GM23338 (cell line): ENCODE results near the gene MAGEA3. TPM values are rescaled to one million over a fixed set of nuclear protein-coding genes. Genes with fewer than 3 reads are reported as not detected.

Experiments used
- ATAC-seq: fragments of 200-7000 bp; cut with Tn5 transposase; 3 replicates; pipeline ENCODE4 v1.9.1; 2020
- DNase-seq: peaks from one replicate; pipeline ENCODE4 v3.0.0-alpha.2; 2015; ENCODE audit warnings: low spot score
- H2AFZ ChIP-seq: fragments of 200-600 bp; sonication (generic); 2 replicates; pipeline ENCODE4 v1.8.0; 2016; ENCODE audit warnings: antibody characterized with exemption, mild to moderate bottlenecking, moderate library complexity
- H3F3A ChIP-seq: fragments of 200-600 bp; sonication (generic); replicated peaks from 2 replicates; pipeline ENCODE4 v1.8.0; 2017; ENCODE audit warnings: antibody characterized with exemption, mixed run types, low read depth
- H3K27ac ChIP-seq: fragments of 200-600 bp; sonication (generic); 2 replicates; pipeline ENCODE4 v1.6.1; 2016; ENCODE audit warnings: low read depth
- H3K27me3 ChIP-seq: fragments of 200-600 bp; sonication (generic); 2 replicates; pipeline ENCODE4 v1.8.0; 2016; ENCODE audit warnings: mild to moderate bottlenecking, mixed run types, moderate library complexity; ENCODE audit not compliant: insufficient read depth
- H3K36me3 ChIP-seq: fragments of 200-600 bp; sonication (generic); 2 replicates; pipeline ENCODE4 v1.8.0; 2016; ENCODE audit warnings: mild to moderate bottlenecking; ENCODE audit not compliant: insufficient read depth
- H3K4me1 ChIP-seq: fragments of 200-600 bp; sonication (generic); 2 replicates; pipeline ENCODE4 v1.8.0; 2016; ENCODE audit warnings: mild to moderate bottlenecking, moderate library complexity; ENCODE audit not compliant: insufficient read depth
- H3K4me2 ChIP-seq: fragments of 200-600 bp; sonication (generic); 2 replicates; pipeline ENCODE4 v1.7.1; 2017; ENCODE audit warnings: mixed run types
- H3K4me3 ChIP-seq: fragments of 200-600 bp; sonication (generic); 2 replicates; pipeline ENCODE4 v1.6.1; 2016; ENCODE audit warnings: mixed run types
- H3K79me2 ChIP-seq: fragments of 200-600 bp; sonication (generic); replicated peaks from 2 replicates; pipeline ENCODE4 v1.8.0; 2017; ENCODE audit warnings: mild to moderate bottlenecking; ENCODE audit not compliant: insufficient read depth
- H3K9me2 ChIP-seq: fragments of 200-600 bp; sonication (generic); 2 replicates; pipeline ENCODE4 v1.8.0; 2017; ENCODE audit not compliant: insufficient read depth
- H4K20me1 ChIP-seq: fragments of 200-600 bp; sonication (generic); replicated peaks from 2 replicates; pipeline ENCODE4 v1.8.0; 2017; ENCODE audit warnings: mild to moderate bottlenecking; ENCODE audit not compliant: insufficient read depth
- H3K27ac Mint-ChIP-seq: 2 replicates; pipeline ENCODE4 v1.8.0; 2020; ENCODE audit warnings: inconsistent platforms, mild to moderate bottlenecking, moderate library complexity, mixed read lengths
- H3K27me3 Mint-ChIP-seq: 3 replicates; pipeline ENCODE4 v1.8.0; 2022; ENCODE audit warnings: low read depth, mild to moderate bottlenecking, moderate library complexity, mixed read lengths, inconsistent platforms; ENCODE audit not compliant: insufficient read depth, poor library complexity
- H3K36me3 Mint-ChIP-seq: 3 replicates; pipeline ENCODE4 v1.8.0; 2021; ENCODE audit warnings: low read depth, mild to moderate bottlenecking, inconsistent platforms, moderate library complexity, mixed read lengths
- H3K4me1 Mint-ChIP-seq: 3 replicates; pipeline ENCODE4 v1.8.0; 2020; ENCODE audit warnings: mild to moderate bottlenecking, inconsistent platforms, mixed read lengths
- H3K4me3 Mint-ChIP-seq: 3 replicates; pipeline ENCODE4 v1.8.0; 2021; ENCODE audit warnings: moderate library complexity, mild to moderate bottlenecking, inconsistent platforms, mixed read lengths
- H3K9me3 Mint-ChIP-seq: 3 replicates; pipeline ENCODE4 v1.8.0; 2020; ENCODE audit warnings: moderate library complexity, mild to moderate bottlenecking, inconsistent platforms, mixed read lengths
- CREB1 ChIP-seq: fragments of 250-450 bp; sonication (Bioruptor Pico); IDR thresholded peaks from 2 replicates; pipeline ENCODE4 v1.5.0; 2020; ENCODE audit warnings: low read depth, mild to moderate bottlenecking, moderate library complexity
- ETS1 ChIP-seq: IDR thresholded peaks from 2 replicates; pipeline ENCODE4 v1.6.1; 2016; ENCODE audit warnings: antibody characterized with exemption
- EZH2 ChIP-seq: fragments of 200-600 bp; sonication (generic); IDR thresholded peaks from one replicate; pipeline ENCODE4 v1.8.0; 2017; ENCODE audit warnings: antibody characterized with exemption, mild to moderate bottlenecking, low read depth; ENCODE audit not compliant: unreplicated experiment
- NANOG ChIP-seq: IDR thresholded peaks from 2 replicates; pipeline ENCODE4 v1.6.1; 2016; ENCODE audit warnings: antibody characterized with exemption, borderline replicate concordance
- REST ChIP-seq: IDR thresholded peaks from one replicate; pipeline ENCODE4 v1.6.1; 2018; ENCODE audit warnings: antibody characterized with exemption; ENCODE audit not compliant: unreplicated experiment
- STAT1 ChIP-seq: IDR thresholded peaks from one replicate; pipeline ENCODE4 v1.6.1; 2016; ENCODE audit warnings: antibody characterized with exemption; ENCODE audit not compliant: unreplicated experiment
- ZNF114 ChIP-seq: fragments of 250-450 bp; sonication (Bioruptor Pico); IDR thresholded peaks from 2 replicates; pipeline ENCODE4 v1.5.0; 2020; ENCODE audit warnings: mild to moderate bottlenecking, moderate library complexity
- ZNF462 ChIP-seq: fragments of 250-450 bp; sonication (Bioruptor Pico); IDR thresholded peaks from 2 replicates; pipeline ENCODE4 v1.5.0; 2020; ENCODE audit warnings: mild to moderate bottlenecking, moderate library complexity
- polyA plus RNA-seq: library from polyadenylated mRNA; unstranded; fragments of >200 nt; fragmentation: Nextera tagmentation; extraction: Ambion mirVana; gene quantifications from 2 replicates; pipeline ENCODE4 v1.2.1, GENCODE V29; 2016
- total RNA-seq: library from RNA; depleted of rRNA; stranded (reverse); fragments of >200 nt; shearing (Covaris generic); gene quantifications from 2 replicates; pipeline ENCODE4 v1.2.3, GENCODE V29; 2014; rRNA removed

The MAGEA3 gene
- total and polyA plus RNA-seq, 2 experiments from 2014 or later: 0.39 TPM; not detected in 1

- H3K4me1 Mint-ChIP-seq: no peaks in the 10 kb centered on the region
- no peaks in the 10 kb centered on the region for H3K9me2 ChIP-seq
- H3F3A ChIP-seq: no peaks in the 10 kb centered on the region
- H3K4me1 ChIP-seq: no peaks in the 10 kb centered on the region
- H3K27me3 ChIP-seq: no peaks in the 10 kb centered on the region
- H3K36me3 Mint-ChIP-seq: no peaks in the 10 kb centered on the region
- no peak overlapping the region for H3K4me3 Mint-ChIP-seq
- H3K36me3 ChIP-seq: no peaks in the 10 kb centered on the region
- H3K4me3 ChIP-seq: no peak overlapping the region
- no peak overlapping the region for H3K27ac ChIP-seq
- no peak overlapping the region for H3K4me2 ChIP-seq
- no peak for TF ChIP-seq STAT1
- TF ChIP-seq NANOG: no peak
- no peak for TF ChIP-seq ZNF114 (CRISPR knock-in tag)
- no peak for TF ChIP-seq CREB1 (CRISPR knock-in tag)
- TF ChIP-seq ETS1: no peak
- TF ChIP-seq REST: no peak
- TF ChIP-seq ZNF462: no peak
- no peak for TF ChIP-seq EZH2
- DNase-seq (no peak), ATAC-seq (no peak)
- H3K9me3 Mint-ChIP-seq: no peaks in the 10 kb centered on the region
- no peaks in the 10 kb centered on the region for H3K79me2 ChIP-seq
- H3K27me3 Mint-ChIP-seq: no peaks in the 10 kb centered on the region
- no peaks in the 10 kb centered on the region for H4K20me1 ChIP-seq
- no peak overlapping the region for H2AFZ ChIP-seq
- no peak overlapping the region for H3K27ac Mint-ChIP-seq
Measured at GRCh38 chrX:152738560-152738959, 40.0 kb downstream of the MAGEA3 start.

Other genes starting within 250 kb of the MAGEA3 start
- 3.7 and 6.5 TPM in 2 replicates for gene GABRA3, start 247.5 kb upstream of the MAGEA3 start, total RNA-seq
- 8.0 and 9.0 TPM in 2 replicates for gene GABRA3, start 247.5 kb upstream of the MAGEA3 start, polyA plus RNA-seq
- 7.8 and 10.1 TPM in 2 replicates for gene GABRQ, start 60.9 kb upstream of the MAGEA3 start, total RNA-seq
- 2.1 and 2.2 TPM in 2 replicates for gene GABRQ, start 60.9 kb upstream of the MAGEA3 start, polyA plus RNA-seq
- gene CSAG2, start 10.5 kb downstream of the MAGEA3 start, total RNA-seq: not detected in 2 replicates
- not detected in 2 replicates for gene CSAG2, start 10.5 kb downstream of the MAGEA3 start, polyA plus RNA-seq
- 0.42 and 4.5 TPM in 2 replicates for gene MAGEA2B, start 15.8 kb downstream of the MAGEA3 start, total RNA-seq
- 3.1 and 5.2 TPM in 2 replicates for gene MAGEA2B, start 15.8 kb downstream of the MAGEA3 start, polyA plus RNA-seq
- not detected in 2 replicates for gene CSAG1, start 34.9 kb downstream of the MAGEA3 start, total RNA-seq
- 0.27 TPM in 1 of 2 replicates, not detected in the other for gene CSAG1, start 34.9 kb downstream of the MAGEA3 start, polyA plus RNA-seq
- gene MAGEA12, start 35.0 kb downstream of the MAGEA3 start, total RNA-seq: 0.27 and 0.38 TPM in 2 replicates
- gene MAGEA12, start 35.0 kb downstream of the MAGEA3 start, polyA plus RNA-seq: 0.24 TPM in 1 of 2 replicates, not detected in the other
- gene MAGEA2, start 55.0 kb downstream of the MAGEA3 start, total RNA-seq: 0.50 and 5.5 TPM in 2 replicates
- gene MAGEA2, start 55.0 kb downstream of the MAGEA3 start, polyA plus RNA-seq: 0.83 and 1.5 TPM in 2 replicates
- gene CSAG3, start 60.4 kb downstream of the MAGEA3 start, total RNA-seq: not detected in 2 replicates
- 3.2 and 4.8 TPM in 2 replicates for gene CSAG3, start 60.4 kb downstream of the MAGEA3 start, polyA plus RNA-seq
- 0.35 TPM in 1 of 2 replicates, not detected in the other for gene MAGEA6, start 70.9 kb downstream of the MAGEA3 start, total RNA-seq
- gene MAGEA6, start 70.9 kb downstream of the MAGEA3 start, polyA plus RNA-seq: 0.30 TPM in 1 of 2 replicates, not detected in the other
- gene CETN2, start 132.0 kb downstream of the MAGEA3 start, total RNA-seq: 20.4 and 23.9 TPM in 2 replicates
- gene CETN2, start 132.0 kb downstream of the MAGEA3 start, polyA plus RNA-seq: 53.4 and 53.7 TPM in 2 replicates
- gene NSDHL, start 132.3 kb downstream of the MAGEA3 start, total RNA-seq: 32.0 and 34.3 TPM in 2 replicates
- gene NSDHL, start 132.3 kb downstream of the MAGEA3 start, polyA plus RNA-seq: 28.2 and 32.4 TPM in 2 replicates
- gene ZNF185, start 199.3 kb downstream of the MAGEA3 start, total RNA-seq: 5.9 and 7.8 TPM in 2 replicates
- 2.7 and 2.9 TPM in 2 replicates for gene ZNF185, start 199.3 kb downstream of the MAGEA3 start, polyA plus RNA-seq